Measurements from ENCODE around the gene GPR15LG. TPM values are rescaled to one million over a fixed set of nuclear protein-coding genes. Genes with fewer than 3 reads are reported as not detected.
"Not testable (repeated sequence)": the region's sequence is repeated elsewhere in the genome, so short reads cannot be mapped to it uniquely, and the experiment has no call there.

The GPR15LG gene
- total and polyA plus RNA-seq, 2 experiments from 2014 or later, result 0.45 to 2.6 TPM

DNA sequence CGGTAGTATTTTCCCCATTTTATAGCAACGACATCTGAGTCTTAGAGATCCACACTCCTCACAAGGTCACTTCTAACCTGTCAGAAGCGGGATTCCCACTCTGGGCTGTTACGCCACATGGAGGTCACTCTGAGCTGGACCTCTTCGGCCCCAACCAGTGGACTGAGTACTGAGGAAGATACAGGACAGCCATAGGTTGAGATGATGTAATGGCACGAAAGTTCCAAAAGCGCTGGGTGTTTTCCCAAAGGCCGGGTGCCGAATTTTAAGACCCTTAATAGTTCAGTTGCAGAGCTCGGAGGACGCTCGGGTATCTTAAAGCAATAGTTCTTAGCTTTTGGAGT, 33.6 kb upstream of the GPR15LG start:
- Histone ChIP-seq H3K9me2 (replicated peaks; ENCODE audit: insufficient read depth) (no peaks in the 10 kb centered on the region), H2AFZ (peak overlapping the region; percentile 32), H3K27me3 (no peaks in the 10 kb centered on the region), H3K9me3 (ENCODE audit: low read depth) (no peaks in the 10 kb centered on the region), H3K4me1 (ENCODE audit: insufficient read depth) (peaks cover 19% of the 10 kb centered on the region), H3K79me2 (peaks cover 32% of the 10 kb centered on the region), H4K20me1 (ENCODE audit: insufficient read depth, poor library complexity, severe bottlenecking) (no peaks in the 10 kb centered on the region), H3K36me3 (replicated peaks; ENCODE audit: insufficient read depth, low read depth) (no peaks in the 10 kb centered on the region), H3K4me3 (peak overlapping the region; percentile 87), H3K4me2 (peak overlapping the region; percentile 91), H3K27ac (peak overlapping the region; percentile 95)
- peak; percentile 43 for DNase-seq (ENCODE audit: low spot score)
- WGBS (ENCODE audit: low lambda C conversion rate, missing lambda C conversion rate), result 16% methylated on average over 12 of the region's 12 CpGs
- no peak for TF ChIP-seq EZH2phosphoT487 (IDR thresholded peaks at IDR 0.05; ENCODE audit: low read depth, severe bottlenecking, unreplicated experiment)
- TF ChIP-seq, protein P1, sequence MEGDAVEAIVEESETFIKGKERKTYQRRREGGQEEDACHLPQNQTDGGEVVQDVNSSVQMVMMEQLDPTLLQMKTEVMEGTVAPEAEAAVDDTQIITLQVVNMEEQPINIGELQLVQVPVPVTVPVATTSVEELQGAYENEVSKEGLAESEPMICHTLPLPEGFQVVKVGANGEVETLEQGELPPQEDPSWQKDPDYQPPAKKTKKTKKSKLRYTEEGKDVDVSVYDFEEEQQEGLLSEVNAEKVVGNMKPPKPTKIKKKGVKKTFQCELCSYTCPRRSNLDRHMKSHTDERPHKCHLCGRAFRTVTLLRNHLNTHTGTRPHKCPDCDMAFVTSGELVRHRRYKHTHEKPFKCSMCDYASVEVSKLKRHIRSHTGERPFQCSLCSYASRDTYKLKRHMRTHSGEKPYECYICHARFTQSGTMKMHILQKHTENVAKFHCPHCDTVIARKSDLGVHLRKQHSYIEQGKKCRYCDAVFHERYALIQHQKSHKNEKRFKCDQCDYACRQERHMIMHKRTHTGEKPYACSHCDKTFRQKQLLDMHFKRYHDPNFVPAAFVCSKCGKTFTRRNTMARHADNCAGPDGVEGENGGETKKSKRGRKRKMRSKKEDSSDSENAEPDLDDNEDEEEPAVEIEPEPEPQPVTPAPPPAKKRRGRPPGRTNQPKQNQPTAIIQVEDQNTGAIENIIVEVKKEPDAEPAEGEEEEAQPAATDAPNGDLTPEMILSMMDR (IDR thresholded peaks at IDR 0.05; ENCODE audit: poor library complexity), result no peak
- no peak for TF ChIP-seq EZH2 (IDR thresholded peaks at IDR 0.05; ENCODE audit: borderline replicate concordance)

DNA sequence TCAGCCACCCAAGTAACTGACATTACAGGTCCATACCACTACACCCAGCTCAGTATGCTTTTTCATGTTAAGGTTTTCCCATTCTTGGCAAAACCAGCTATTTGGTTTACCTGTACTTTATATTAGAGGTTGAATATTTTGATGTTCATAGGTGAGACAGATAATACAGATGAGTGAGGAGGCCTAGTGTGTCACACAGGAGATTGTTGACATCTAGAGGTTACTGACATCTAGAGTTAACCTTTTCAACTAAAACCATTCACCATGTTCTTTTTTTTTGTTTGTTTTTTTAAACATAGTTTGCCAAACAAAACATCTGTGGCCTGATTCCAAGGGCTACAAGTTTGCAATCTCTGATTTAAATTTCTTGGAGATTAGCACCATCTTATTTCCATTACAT, 26.3 kb upstream of the GPR15LG start:
- Histone ChIP-seq H3K4me2 (no peak overlapping the region), H2AFZ (no peak overlapping the region), H3K4me1 (ENCODE audit: insufficient read depth) (no peaks in the 10 kb centered on the region), H3K9me3 (ENCODE audit: low read depth) (no peaks in the 10 kb centered on the region), H3K27me3 (no peaks in the 10 kb centered on the region), H3K4me3 (no peak overlapping the region), H4K20me1 (ENCODE audit: insufficient read depth, poor library complexity, severe bottlenecking) (peaks cover 8% of the 10 kb centered on the region), H3K36me3 (replicated peaks; ENCODE audit: insufficient read depth, low read depth) (no peaks in the 10 kb centered on the region), H3K27ac (no peak overlapping the region), H3K9me2 (replicated peaks; ENCODE audit: insufficient read depth) (no peaks in the 10 kb centered on the region), H3K79me2 (peaks cover 5% of the 10 kb centered on the region)
- TF ChIP-seq EZH2phosphoT487 (IDR thresholded peaks at IDR 0.05; ENCODE audit: low read depth, severe bottlenecking, unreplicated experiment) (no peak), EZH2 (IDR thresholded peaks at IDR 0.05; ENCODE audit: borderline replicate concordance) (no peak)
- TF ChIP-seq, protein P1 (IDR thresholded peaks at IDR 0.05; ENCODE audit: poor library complexity), result no peak
- DNase-seq (ENCODE audit: low spot score), result no peak

DNA sequence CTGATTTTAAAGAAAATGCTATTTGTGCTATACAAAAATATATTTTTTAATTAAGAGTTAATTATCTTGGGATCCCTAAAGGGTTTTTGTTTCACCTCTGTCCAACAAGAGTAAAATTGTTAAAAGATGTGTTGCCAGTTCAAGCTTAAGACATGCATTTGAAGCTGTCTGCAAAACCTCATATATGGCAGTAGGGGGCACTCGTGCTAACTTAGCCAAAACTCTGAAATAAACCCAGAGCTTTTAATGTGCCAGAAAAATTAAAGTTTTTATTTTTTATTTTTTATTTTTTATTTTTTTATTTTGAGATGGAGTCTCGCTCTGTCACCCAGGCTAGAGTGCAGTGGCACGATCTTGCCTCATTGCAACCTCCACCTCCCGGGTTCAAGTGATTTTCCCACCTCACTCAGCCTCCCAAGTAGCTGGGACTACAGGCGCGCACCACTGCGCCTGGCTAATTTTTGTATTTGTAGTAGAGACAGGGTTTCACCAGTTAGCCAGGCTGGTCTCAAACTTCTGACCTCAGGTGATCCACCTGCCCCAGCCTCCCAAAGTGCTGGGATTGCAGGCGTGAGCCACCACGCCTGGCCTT, 25.5 kb upstream of the GPR15LG start:
- TF ChIP-seq, protein P1 (IDR thresholded peaks at IDR 0.05; ENCODE audit: poor library complexity), result peak; percentile 67
- not testable (repeated sequence) for H3K9me3 ChIP-seq (ENCODE audit: low read depth); H2AFZ ChIP-seq; H3K79me2 ChIP-seq; H3K4me1 ChIP-seq (ENCODE audit: insufficient read depth); H3K9me2 ChIP-seq (replicated peaks; ENCODE audit: insufficient read depth); H4K20me1 ChIP-seq (ENCODE audit: insufficient read depth, poor library complexity, severe bottlenecking); H3K27me3 ChIP-seq; H3K4me2 ChIP-seq; H3K27ac ChIP-seq; H3K4me3 ChIP-seq; H3K36me3 ChIP-seq (replicated peaks; ENCODE audit: insufficient read depth, low read depth)
- WGBS (ENCODE audit: low lambda C conversion rate, missing lambda C conversion rate), result 86% methylated on average over 9 of the region's 9 CpGs
- peak; percentile 57 for DNase-seq (ENCODE audit: low spot score)

DNA sequence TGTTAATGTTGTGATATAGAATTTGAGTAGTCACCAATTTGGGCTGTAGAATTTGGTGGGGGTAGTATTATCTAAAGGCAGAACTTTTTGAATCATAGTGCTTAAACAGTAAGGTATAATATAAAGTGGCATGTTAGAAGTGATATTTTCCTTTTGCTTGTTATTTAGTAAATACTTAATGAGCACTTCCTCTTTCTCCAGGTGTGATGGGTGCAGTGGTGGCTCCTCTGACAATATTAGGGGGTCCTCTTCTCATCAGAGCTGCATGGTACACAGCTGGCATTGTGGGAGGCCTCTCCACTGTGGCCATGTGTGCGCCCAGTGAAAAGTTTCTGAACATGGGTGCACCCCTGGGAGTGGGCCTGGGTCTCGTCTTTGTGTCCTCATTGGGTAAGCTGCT, 23.7 kb upstream of the GPR15LG start:
- Histone ChIP-seq H3K27ac (no peak overlapping the region), H3K9me2 (replicated peaks; ENCODE audit: insufficient read depth) (no peaks in the 10 kb centered on the region), H2AFZ (no peak overlapping the region), H3K79me2 (no peaks in the 10 kb centered on the region), H3K9me3 (ENCODE audit: low read depth) (no peaks in the 10 kb centered on the region), H3K27me3 (no peaks in the 10 kb centered on the region), H3K4me3 (no peak overlapping the region), H4K20me1 (ENCODE audit: insufficient read depth, poor library complexity, severe bottlenecking) (peaks cover 8% of the 10 kb centered on the region), H3K4me1 (ENCODE audit: insufficient read depth) (no peaks in the 10 kb centered on the region), H3K36me3 (replicated peaks; ENCODE audit: insufficient read depth, low read depth) (no peaks in the 10 kb centered on the region), H3K4me2 (no peak overlapping the region)
- DNase-seq (ENCODE audit: low spot score), result no peak
- no peak for TF ChIP-seq EZH2phosphoT487 (IDR thresholded peaks at IDR 0.05; ENCODE audit: low read depth, severe bottlenecking, unreplicated experiment)
- WGBS (ENCODE audit: low lambda C conversion rate, missing lambda C conversion rate), result 96% methylated on average over 2 of the region's 2 CpGs
